GM12873 (cell line): ENCODE results near the gene LENG9.

Experiments
- CTCF ChIP-seq: IDR thresholded peaks from 2 replicates; pipeline ENCODE4 v1.5.1; 2012; ENCODE audit warnings: low read depth, mild to moderate bottlenecking, moderate library complexity, low read length, control low read depth; ENCODE audit not compliant: insufficient read depth; ENCODE audit errors: missing control alignments

Gene LENG9

GRCh38 chr19:54455786-54456422, 7.7 kb downstream of the LENG9 start:
- TF ChIP-seq CTCF: no peak

- no peak for TF ChIP-seq CTCF
Measured at GRCh38 chr19:54454781-54455675, 8.6 kb downstream of the LENG9 start.

DNA sequence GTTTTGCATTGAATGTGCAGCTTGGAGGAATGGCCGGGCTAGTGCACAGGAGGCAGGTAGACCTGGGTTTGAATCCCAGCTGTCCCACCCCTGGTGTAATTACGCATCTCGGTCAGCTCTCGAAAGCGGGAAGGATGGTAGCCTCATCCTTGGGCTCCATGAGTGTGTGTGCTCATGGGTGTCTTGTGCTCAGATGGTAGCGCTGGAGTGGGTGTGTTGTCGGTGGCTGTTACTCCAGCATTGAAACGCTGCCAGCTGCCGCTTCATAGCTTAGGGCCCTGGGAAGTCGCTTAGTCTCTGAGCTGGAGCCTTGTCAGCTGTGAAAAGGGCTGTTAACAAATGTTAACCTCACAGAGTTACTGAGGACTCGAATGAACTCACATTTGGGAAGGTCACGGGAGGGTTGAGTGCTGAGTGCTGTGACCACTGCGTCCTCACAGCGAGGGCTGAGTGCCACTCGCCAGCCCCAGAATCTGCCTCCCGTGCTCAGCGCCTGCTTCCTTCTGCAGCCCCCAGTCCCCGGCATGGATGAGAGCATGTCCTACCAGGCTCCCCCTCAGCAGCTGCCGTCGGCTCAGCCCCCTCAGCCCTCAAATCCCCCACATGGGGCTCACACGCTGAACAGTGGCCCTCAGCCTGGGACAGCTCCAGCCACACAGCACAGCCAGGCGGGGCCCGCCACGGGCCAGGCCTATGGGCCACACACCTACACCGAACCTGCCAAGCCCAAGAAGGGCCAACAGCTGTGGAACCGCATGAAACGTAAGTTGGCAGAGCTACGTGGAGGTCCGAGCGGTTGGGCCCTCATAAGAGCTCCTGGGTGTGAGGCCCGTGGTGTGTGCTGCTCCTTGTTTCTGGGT, 9.4 kb downstream of the LENG9 start:
- no peak for TF ChIP-seq CTCF

DNA sequence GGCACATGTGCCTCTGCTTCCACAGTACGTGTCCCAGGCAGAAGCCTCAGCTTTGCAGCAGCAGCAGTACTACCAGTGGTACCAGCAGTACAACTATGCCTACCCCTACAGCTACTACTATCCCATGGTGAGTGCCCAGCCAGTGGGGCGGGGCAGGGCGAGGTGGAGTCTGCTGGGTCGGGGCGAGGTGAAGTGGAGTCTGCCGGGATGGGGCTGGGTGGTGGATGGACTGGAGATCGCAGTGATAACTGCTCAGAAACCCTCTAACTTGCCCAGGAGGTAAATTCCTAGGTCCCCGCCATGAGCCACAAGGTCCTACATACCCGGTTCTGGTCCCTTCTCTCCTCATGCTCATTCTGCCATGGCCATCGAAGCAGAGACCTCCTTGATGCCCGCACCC, 11.0 kb downstream of the LENG9 start:
- no peak for TF ChIP-seq CTCF

- no peak for TF ChIP-seq CTCF
Measured at GRCh38 chr19:54451997-54452396, 11.6 kb downstream of the LENG9 start.

DNA sequence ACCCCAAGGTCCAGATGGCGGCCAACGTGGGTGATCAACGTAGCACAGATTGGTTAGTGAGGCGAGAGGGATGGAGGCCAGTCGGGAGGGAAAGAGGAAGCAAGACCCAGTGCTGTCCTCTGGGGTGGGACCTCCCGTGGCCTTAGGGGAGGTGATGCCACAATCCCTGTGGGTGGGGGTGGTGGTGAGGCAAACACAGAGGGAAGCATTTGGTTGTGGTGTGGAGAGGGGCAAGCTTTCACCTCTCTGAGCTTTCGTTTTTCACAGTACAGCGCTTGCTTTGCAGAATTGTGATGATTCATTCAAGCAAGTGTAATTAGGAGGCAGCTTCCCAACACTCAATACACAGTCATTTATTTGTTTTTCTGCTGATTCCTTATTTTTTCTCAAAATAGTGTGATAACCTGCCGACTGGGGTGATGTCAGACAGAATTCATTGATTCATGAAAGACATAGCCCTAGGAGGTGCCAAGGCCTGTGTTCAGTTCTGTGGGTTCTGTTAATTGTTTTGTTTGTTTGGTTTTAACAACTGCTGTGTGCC, 12.2 kb downstream of the LENG9 start:
- no peak for TF ChIP-seq CTCF
